Measurements from ENCODE around the gene DMAC2L. TPM values are rescaled to one million over a fixed set of nuclear protein-coding genes. Genes with fewer than 3 reads are reported as not detected.
"Not testable (repeated sequence)": the region's sequence is repeated elsewhere in the genome, so short reads cannot be mapped to it uniquely, and the experiment has no call there.

DMAC2L gene
- total RNA-seq, 4 donors from 2014 or later: 16.5 to 19.1 (median 17.4) TPM

GRCh38 chr14:50359631-50360030, 47.5 kb downstream of the DMAC2L start:
- no peak for TF ChIP-seq CTCF (IDR thresholded peaks at IDR 0.05)
- ATAC-seq (ENCODE audit: low FRiP score): no peak
- DNase-seq (ENCODE audit: low spot score): no peak

GRCh38 chr14:50360093-50360492, 48.0 kb downstream of the DMAC2L start:
- peak; percentile 70 for ATAC-seq (ENCODE audit: low FRiP score)
- TF ChIP-seq CTCF (IDR thresholded peaks at IDR 0.05): no peak
- no peak for DNase-seq (ENCODE audit: low spot score)

GRCh38 chr14:50360851-50361250, 48.7 kb downstream of the DMAC2L start:
- DNase-seq (ENCODE audit: low spot score) (no peak), ATAC-seq (ENCODE audit: low FRiP score) (peak; percentile 21)

GRCh38 chr14:50361473-50362403, 49.6 kb downstream of the DMAC2L start:
- not testable (repeated sequence) for DNase-seq (ENCODE audit: low spot score); ATAC-seq (ENCODE audit: low FRiP score)

More at GRCh38 chr14:50360851-50361250, 48.7 kb downstream of the DMAC2L start:
- TF ChIP-seq CTCF (IDR thresholded peaks at IDR 0.05): no peak

- no peak for ATAC-seq (ENCODE audit: low FRiP score)
- TF ChIP-seq CTCF (IDR thresholded peaks at IDR 0.05): no peak
- DNase-seq (ENCODE audit: low spot score): no peak
Observed at GRCh38 chr14:50362764-50363713, 50.9 kb downstream of the DMAC2L start.

- no peak for DNase-seq (ENCODE audit: low spot score)
- no peak for TF ChIP-seq CTCF (IDR thresholded peaks at IDR 0.05)
- peak; percentile 61 for ATAC-seq (ENCODE audit: low FRiP score)
Observed at GRCh38 chr14:50363714-50364111, 51.6 kb downstream of the DMAC2L start.

GRCh38 chr14:50364792-50365191, 52.7 kb downstream of the DMAC2L start:
- DNase-seq (ENCODE audit: low spot score) (no peak), ATAC-seq (ENCODE audit: low FRiP score) (no peak)
- no peak for TF ChIP-seq CTCF (IDR thresholded peaks at IDR 0.05)

GRCh38 chr14:50365572-50365971, 53.4 kb downstream of the DMAC2L start:
- DNase-seq (ENCODE audit: low spot score); ATAC-seq (ENCODE audit: low FRiP score): not testable (repeated sequence)
